IMR-90 (cell line): ENCODE measurements around the gene TTLL11.

Source experiments
- BHLHE40 ChIP-seq: fragments of 150-350 bp; IDR thresholded peaks from 2 replicates; pipeline ENCODE4 v1.6.1; 2016; ENCODE audit warnings: mild to moderate bottlenecking, low read depth, low read length
- CEBPB ChIP-seq: IDR thresholded peaks from 2 replicates; pipeline ENCODE4 v1.6.1; 2012; ENCODE audit warnings: low read depth, low read length, improper control_type of control experiment
- CHD1 ChIP-seq: IDR thresholded peaks from 2 replicates; pipeline ENCODE4 v1.6.1; 2012; ENCODE audit warnings: low read depth, low read length, improper control_type of control experiment
- FOS ChIP-seq: fragments of 150-350 bp; IDR thresholded peaks from 2 replicates; pipeline ENCODE4 v1.6.1; 2016; ENCODE audit warnings: low read depth, low read length
- MAZ ChIP-seq: IDR thresholded peaks from 2 replicates; pipeline ENCODE4 v1.6.1; 2012; ENCODE audit warnings: low read depth, mild to moderate bottlenecking, low read length, improper control_type of control experiment, moderate library complexity, borderline replicate concordance
- MXI1 ChIP-seq: IDR thresholded peaks from 2 replicates; pipeline ENCODE4 v1.6.1; 2012; ENCODE audit warnings: low read depth, mild to moderate bottlenecking, low read length, moderate library complexity, borderline replicate concordance
- NFE2L2 ChIP-seq: fragments of 150-350 bp; IDR thresholded peaks from 2 replicates; pipeline ENCODE4 v1.6.1; 2016; ENCODE audit warnings: low read depth, mild to moderate bottlenecking, low read length
- POLR2A ChIP-seq: IDR thresholded peaks from 2 replicates; pipeline ENCODE4 v1.6.1; 2012; ENCODE audit warnings: mild to moderate bottlenecking, low read depth, low read length
- RAD21 ChIP-seq: IDR thresholded peaks from 2 replicates; pipeline ENCODE4 v1.6.1; 2012; ENCODE audit warnings: low read length, improper control_type of control experiment
- RCOR1 ChIP-seq: IDR thresholded peaks from 2 replicates; pipeline ENCODE4 v1.6.1; 2012; ENCODE audit warnings: mild to moderate bottlenecking, low read length, improper control_type of control experiment; ENCODE audit not compliant: insufficient replicate concordance
- RFX5 ChIP-seq: IDR thresholded peaks from 2 replicates; pipeline ENCODE4 v1.8.0; 2012; ENCODE audit warnings: low read depth, mild to moderate bottlenecking, low read length, moderate library complexity
- SMC3 ChIP-seq: fragments of 150-350 bp; IDR thresholded peaks from 2 replicates; pipeline ENCODE4 v1.6.1; 2016; ENCODE audit warnings: low read depth, mild to moderate bottlenecking, antibody characterized with exemption, low read length, moderate library complexity
- TF ChIP-seq, protein P1 (sequence below): conservative IDR thresholded peaks from 2 replicates; pipeline ENCODE4 v1.5.1; 2012; ENCODE audit warnings: mild to moderate bottlenecking, low read depth, low read length, improper control_type of control experiment
- TF ChIP-seq, protein P2 (sequence below): fragments of 150-350 bp; IDR thresholded peaks from 2 replicates; pipeline ENCODE4 v1.6.1; 2017; ENCODE audit warnings: mild to moderate bottlenecking, antibody characterized with exemption, low read length, low read depth

DNA sequence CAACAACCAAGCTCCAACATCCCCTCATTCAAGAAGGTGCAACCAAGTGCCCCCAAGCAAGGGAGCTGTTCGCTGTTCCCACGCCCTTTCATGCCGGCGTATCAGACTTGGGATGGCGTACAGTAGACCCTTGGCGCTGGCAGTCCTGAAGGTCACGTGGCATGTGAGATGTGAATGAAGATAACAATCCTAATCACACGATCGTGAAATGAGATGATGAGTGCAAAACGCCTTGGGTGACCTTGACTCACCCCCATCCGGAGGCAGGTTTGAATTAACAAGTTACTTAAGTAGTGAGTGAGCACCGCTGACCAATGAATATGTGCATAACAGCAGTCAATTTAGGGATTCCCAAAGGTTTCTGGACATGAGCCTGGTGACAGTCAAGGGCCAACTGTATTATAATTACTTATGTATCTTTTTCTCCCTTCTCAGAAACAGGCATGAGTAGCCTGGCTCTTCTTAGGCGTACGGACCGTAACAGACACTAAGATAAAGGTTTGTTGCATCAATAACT is 150.2 kb downstream of the TTLL11 start:
- TF ChIP-seq, protein P1, sequence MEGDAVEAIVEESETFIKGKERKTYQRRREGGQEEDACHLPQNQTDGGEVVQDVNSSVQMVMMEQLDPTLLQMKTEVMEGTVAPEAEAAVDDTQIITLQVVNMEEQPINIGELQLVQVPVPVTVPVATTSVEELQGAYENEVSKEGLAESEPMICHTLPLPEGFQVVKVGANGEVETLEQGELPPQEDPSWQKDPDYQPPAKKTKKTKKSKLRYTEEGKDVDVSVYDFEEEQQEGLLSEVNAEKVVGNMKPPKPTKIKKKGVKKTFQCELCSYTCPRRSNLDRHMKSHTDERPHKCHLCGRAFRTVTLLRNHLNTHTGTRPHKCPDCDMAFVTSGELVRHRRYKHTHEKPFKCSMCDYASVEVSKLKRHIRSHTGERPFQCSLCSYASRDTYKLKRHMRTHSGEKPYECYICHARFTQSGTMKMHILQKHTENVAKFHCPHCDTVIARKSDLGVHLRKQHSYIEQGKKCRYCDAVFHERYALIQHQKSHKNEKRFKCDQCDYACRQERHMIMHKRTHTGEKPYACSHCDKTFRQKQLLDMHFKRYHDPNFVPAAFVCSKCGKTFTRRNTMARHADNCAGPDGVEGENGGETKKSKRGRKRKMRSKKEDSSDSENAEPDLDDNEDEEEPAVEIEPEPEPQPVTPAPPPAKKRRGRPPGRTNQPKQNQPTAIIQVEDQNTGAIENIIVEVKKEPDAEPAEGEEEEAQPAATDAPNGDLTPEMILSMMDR = no peak
- TF ChIP-seq BHLHE40 (no peak), POLR2A (no peak), RAD21 (no peak), MXI1 (no peak), MAZ (no peak), RCOR1 (no peak), RFX5 (no peak), NFE2L2 (no peak), CHD1 (no peak), CEBPB (no peak), SMC3 (no peak), FOS (no peak)
- TF ChIP-seq, protein P2, sequence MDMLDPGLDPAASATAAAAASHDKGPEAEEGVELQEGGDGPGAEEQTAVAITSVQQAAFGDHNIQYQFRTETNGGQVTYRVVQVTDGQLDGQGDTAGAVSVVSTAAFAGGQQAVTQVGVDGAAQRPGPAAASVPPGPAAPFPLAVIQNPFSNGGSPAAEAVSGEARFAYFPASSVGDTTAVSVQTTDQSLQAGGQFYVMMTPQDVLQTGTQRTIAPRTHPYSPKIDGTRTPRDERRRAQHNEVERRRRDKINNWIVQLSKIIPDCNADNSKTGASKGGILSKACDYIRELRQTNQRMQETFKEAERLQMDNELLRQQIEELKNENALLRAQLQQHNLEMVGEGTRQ = no peak
